Stimulated activated CD8-positive, alpha-beta memory T cell treated with anti-CD3 and anti-CD28 coated beads, Interleukin-7, amount 100 ng/mL, for 48 hours (primary cell): Measurements from ENCODE around the gene SYNE1.

Experiments used
- DNase-seq, 2 donors: peaks; one replicate each; pipeline ENCODE4 v3.0.0-alpha.2; 2020; ENCODE audit warnings: low read depth in 1 of 2; ENCODE audit errors: extremely low read depth in 1 of 2

SYNE1 gene

GRCh38 chr6:152295346-152295745, 341.8 kb downstream of the SYNE1 start:
- no peak for DNase-seq

- DNase-seq: no peak
Measured at GRCh38 chr6:152293404-152293803, 343.8 kb downstream of the SYNE1 start.

- no peak for DNase-seq
Measured at GRCh38 chr6:152292555-152292954, 344.6 kb downstream of the SYNE1 start.

GRCh38 chr6:152290693-152291092, 346.5 kb downstream of the SYNE1 start:
- no peak for DNase-seq

- DNase-seq: no peak
Measured at GRCh38 chr6:152277826-152278329, 359.3 kb downstream of the SYNE1 start.

- no peak for DNase-seq
Measured at GRCh38 chr6:152273638-152274037, 363.5 kb downstream of the SYNE1 start.

- no peak for DNase-seq
Measured at GRCh38 chr6:152273002-152273401, 364.2 kb downstream of the SYNE1 start.

GRCh38 chr6:152272486-152272885, 364.7 kb downstream of the SYNE1 start:
- DNase-seq: no peak

- DNase-seq: no peak
Measured at GRCh38 chr6:152271776-152272464, 365.2 kb downstream of the SYNE1 start.

GRCh38 chr6:152270301-152270925, 366.7 kb downstream of the SYNE1 start:
- DNase-seq: no peak

GRCh38 chr6:152268846-152269442, 368.2 kb downstream of the SYNE1 start:
- no peak for DNase-seq

GRCh38 chr6:152267967-152268845, 369.0 kb downstream of the SYNE1 start:
- DNase-seq: no peak

GRCh38 chr6:152265651-152266050, 371.5 kb downstream of the SYNE1 start:
- no peak for DNase-seq

GRCh38 chr6:152263582-152263981, 373.6 kb downstream of the SYNE1 start:
- DNase-seq: no peak

- DNase-seq: no peak
Measured at GRCh38 chr6:152261179-152261578, 376.0 kb downstream of the SYNE1 start.

- DNase-seq: no peak
Measured at GRCh38 chr6:152259234-152259633, 377.9 kb downstream of the SYNE1 start.

- DNase-seq: no peak
Measured at GRCh38 chr6:152257581-152257980, 379.6 kb downstream of the SYNE1 start.

- DNase-seq: no peak
Measured at GRCh38 chr6:152250127-152250526, 387.0 kb downstream of the SYNE1 start.

- no peak for DNase-seq
Measured at GRCh38 chr6:152248980-152249379, 388.2 kb downstream of the SYNE1 start.

GRCh38 chr6:152246554-152247337, 390.4 kb downstream of the SYNE1 start:
- no peak for DNase-seq
